ENCODE data around the gene NKX6-2.

Gene NKX6-2

DNA sequence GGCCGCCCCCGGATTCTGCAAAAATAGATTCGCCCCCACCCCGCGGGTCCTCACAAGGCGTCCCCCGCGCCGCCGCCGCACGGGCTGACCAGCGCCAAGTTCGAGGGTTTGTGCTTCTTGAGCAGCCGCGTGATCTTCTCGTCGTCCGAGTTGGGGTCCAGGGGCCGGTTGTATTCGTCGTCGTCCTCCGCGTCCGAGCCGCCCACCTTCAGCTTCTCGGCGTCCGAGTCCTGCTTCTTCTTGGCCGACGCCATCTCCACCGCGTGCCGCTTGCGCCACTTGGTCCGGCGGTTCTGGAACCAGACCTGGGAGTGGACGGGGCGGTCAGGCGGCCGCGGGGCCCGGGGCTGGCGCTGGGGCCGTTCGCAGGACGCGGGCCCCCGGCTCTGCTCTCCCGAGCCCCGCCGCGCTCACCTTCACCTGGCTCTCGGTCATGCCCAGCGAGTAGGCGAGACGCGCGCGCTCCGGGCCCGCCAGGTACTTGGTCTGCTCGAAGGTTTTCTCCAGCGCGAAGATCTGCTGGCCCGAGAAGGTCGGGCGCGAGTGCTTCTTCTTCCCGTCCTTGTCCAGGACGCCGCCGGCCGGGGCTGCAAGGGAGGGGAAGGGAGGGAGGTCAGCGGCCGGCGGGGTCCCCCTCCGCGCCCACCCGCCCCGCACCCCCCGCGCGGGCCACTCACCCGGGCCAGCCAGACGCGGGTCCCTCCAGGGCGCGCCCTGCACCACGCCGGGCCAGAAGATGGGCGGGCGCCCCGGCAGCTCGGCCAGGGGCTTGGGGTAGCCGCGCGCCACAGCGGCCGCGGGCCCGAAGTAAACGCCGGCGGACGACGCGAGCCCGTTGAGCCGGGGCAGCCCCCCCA lies 853 bp downstream of the NKX6-2 start:
- H3K4me3 ChIP-seq (ENCODE audit: low read depth, low read length), result no peak overlapping the region
- DNase-seq (ENCODE audit: low read depth), result no peak
- TF ChIP-seq, protein P1, sequence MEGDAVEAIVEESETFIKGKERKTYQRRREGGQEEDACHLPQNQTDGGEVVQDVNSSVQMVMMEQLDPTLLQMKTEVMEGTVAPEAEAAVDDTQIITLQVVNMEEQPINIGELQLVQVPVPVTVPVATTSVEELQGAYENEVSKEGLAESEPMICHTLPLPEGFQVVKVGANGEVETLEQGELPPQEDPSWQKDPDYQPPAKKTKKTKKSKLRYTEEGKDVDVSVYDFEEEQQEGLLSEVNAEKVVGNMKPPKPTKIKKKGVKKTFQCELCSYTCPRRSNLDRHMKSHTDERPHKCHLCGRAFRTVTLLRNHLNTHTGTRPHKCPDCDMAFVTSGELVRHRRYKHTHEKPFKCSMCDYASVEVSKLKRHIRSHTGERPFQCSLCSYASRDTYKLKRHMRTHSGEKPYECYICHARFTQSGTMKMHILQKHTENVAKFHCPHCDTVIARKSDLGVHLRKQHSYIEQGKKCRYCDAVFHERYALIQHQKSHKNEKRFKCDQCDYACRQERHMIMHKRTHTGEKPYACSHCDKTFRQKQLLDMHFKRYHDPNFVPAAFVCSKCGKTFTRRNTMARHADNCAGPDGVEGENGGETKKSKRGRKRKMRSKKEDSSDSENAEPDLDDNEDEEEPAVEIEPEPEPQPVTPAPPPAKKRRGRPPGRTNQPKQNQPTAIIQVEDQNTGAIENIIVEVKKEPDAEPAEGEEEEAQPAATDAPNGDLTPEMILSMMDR (IDR thresholded peaks at IDR 0.05; ENCODE audit: insufficient read depth, low read depth, low read length, missing control alignments), result no peak

DNA sequence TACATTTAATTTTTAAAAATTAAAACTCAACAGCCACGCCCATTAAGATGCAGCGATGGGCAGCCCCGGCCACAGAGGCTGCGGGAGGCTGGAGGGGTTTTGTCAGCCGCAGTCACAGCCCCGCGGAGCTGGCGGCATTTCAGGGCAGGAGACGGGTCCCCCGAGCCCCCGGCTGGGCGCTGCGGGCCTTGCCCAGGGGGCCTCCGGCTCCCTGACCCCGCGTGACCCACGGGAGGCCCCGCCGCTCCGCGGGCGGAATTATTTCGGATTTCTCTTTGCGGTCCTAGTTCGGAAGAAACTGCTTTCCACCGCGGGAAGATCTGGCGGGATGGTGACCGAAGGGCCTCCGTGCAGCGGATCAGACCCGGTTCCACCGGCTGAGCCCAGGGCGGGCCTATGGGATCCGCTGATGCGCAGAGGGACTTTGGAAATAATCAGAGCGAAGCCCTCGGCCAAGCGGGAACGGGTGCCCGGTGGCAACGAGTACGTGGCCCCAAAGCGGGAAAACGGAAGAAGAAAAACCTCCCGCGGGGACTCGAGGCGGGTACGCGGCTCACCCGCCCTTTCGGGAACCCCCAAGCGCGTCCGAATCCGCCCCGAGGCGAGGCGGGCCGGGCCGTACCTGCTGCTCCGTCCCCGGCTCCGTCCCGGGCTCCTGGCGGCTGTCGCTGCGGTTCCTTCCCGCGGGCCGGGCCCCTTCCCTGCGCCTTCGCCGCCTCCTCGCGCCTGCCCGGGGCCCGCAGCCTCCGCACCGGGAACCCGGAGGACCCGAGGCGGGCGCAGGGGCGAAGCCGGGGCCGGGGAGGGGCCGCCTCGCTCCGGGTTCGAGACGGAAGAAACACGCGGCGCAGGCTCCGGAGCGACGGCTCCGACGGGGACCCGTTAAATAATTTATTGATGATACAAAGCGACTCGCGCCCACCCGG lies 1.7 kb downstream of the NKX6-2 start:
- no peak overlapping the region for H3K4me3 ChIP-seq (ENCODE audit: low read depth, low read length)
- DNase-seq (ENCODE audit: low read depth), result no peak
- TF ChIP-seq, protein P1 (IDR thresholded peaks at IDR 0.05; ENCODE audit: insufficient read depth, low read depth, low read length, missing control alignments), result no peak

DNA sequence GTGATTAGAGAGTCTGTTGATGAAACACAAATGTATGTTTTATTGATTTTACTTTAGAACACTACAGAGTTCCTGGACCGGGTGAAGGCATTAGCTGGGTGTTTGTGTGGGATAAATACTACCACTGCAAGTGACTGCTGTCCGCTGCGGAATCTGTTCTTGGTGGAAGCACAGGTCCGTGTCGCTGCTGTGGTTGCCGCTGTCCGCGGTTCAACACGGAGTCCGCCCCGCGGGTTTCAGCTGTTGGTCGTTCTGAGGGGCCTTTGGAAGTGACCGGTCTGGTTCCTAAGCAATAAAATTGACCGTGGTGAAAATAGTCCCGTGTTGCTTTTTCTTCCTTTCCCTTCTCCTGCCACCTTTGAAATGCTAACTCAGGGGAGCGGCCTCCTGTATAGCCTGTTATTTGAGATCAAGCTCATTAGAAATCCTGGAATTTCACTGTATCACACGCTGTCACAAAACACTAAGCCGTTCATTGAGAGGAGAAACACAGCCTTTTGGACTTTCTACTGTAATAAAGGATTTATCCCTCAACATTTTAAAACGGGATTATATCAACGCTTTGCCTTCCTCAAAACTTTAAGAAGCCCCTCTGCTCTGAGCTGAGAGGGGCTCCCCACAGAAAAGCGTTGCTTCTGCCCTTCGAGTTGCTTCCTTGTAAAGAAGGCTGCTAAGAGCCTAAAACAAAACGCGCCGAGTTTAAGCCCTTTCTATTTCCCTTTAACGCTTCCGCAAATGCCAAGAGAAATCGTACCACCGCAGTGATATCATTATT lies 2.6 kb downstream of the NKX6-2 start:
- no peak for DNase-seq (ENCODE audit: low read depth)
- no peak overlapping the region for H3K4me3 ChIP-seq (ENCODE audit: low read depth, low read length)
- TF ChIP-seq, protein P1 (IDR thresholded peaks at IDR 0.05; ENCODE audit: insufficient read depth, low read depth, low read length, missing control alignments), result no peak

DNA sequence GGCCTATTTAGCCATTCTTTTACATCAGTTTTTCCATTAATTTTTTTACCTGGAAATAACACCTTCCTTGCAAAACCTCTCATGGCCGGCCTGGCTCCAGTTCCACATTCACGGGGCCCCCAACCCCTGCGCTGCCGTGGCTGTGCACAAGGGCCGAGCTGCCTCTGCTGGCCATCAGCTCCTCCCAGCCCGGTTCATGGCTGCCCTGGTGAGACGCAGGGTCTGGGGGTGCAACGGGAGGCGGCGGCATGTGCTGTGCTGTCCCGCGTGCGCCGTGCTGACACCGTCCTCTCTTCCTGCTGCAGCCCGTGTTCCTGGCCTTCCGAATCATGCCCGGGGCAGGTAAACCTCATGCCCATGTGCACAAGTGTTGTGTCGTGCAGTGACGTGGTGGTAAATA lies 4.4 kb downstream of the NKX6-2 start:
- H3K4me3 ChIP-seq (ENCODE audit: low read depth, low read length), result no peak overlapping the region
- DNase-seq (ENCODE audit: low read depth), result no peak
- TF ChIP-seq, protein P1 (IDR thresholded peaks at IDR 0.05; ENCODE audit: insufficient read depth, low read depth, low read length, missing control alignments), result no peak

DNA sequence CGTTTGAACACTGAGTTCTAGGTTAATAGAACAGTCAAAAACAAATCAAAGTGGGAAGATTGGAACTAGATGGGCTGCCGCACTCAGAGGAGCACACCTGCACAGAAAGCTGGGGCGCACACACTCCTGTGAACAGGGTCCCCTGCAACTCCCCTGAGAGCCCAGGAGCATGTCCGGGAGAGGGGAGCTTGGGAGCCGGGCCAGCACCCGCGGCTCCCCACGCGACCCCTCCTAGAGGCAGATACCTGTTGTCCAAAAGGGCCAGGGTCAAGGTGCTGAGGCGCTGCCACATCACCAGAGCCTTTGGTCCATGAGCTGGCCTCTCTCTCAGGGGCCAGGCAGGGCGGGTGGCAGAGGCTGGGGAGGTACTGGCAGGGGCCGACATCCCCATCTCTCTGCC lies 5.6 kb downstream of the NKX6-2 start:
- DNase-seq (ENCODE audit: low read depth), result no peak
- H3K4me3 ChIP-seq (ENCODE audit: low read depth, low read length), result no peak overlapping the region
- TF ChIP-seq, protein P1 (IDR thresholded peaks at IDR 0.05; ENCODE audit: insufficient read depth, low read depth, low read length, missing control alignments), result no peak

DNA sequence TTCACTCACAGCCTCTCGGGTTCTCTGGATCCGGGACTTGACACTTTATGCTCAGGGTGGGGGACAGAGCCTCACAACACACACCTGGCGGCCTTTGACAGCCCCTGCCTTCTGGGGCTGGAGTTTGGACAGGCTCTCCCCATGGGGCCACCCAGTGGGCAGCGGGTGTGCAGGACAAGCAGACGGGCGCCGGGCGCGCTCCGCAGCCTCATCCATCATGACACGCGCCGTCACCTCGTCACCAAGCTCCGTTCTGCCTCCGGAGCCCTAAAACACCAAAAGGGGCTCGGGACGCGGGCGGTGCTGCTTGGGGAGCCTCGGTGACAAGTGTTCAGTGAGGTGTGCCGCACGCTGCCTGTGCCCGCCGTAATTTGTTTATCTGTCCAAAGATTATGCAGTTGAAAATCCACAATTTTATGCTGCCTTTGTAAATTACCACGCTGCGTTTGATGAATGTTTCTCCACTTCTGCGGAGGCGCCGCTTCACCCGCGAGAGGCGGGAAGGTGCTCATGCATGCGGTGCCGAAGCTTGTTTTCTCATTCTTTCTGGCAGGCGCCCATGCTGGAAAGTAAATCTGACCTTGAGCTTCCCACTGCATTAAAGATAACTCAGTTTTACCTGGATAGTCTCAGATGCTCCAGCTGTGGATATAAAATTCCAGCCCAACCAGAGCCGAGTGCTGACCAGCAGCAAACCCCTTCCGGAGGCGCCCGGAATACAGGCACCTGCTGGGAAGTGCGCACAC lies 6.2 kb downstream of the NKX6-2 start:
- no peak overlapping the region for H3K4me3 ChIP-seq (ENCODE audit: low read depth, low read length)
- TF ChIP-seq, protein P1 (IDR thresholded peaks at IDR 0.05; ENCODE audit: insufficient read depth, low read depth, low read length, missing control alignments), result no peak
- no peak for DNase-seq (ENCODE audit: low read depth)

Measured in GM12865 (cell line).